ENCODE measurements around the gene LSP1.
A peak's percentile ranks its signal among the peaks of the same experiment; 100 is the strongest.

LSP1 gene

GRCh38 chr11:1868636-1869291, 15.9 kb downstream of the LSP1 start:
- no peak for TF ChIP-seq POLR2AphosphoS5 (IDR thresholded peaks at IDR 0.05; ENCODE audit: low read depth)
- Histone ChIP-seq H3K27ac (replicated peaks) (no peak overlapping the region), H3K4me3 (replicated peaks; ENCODE audit: insufficient read depth, low read length) (no peak overlapping the region), H3K27me3 (ENCODE audit: insufficient read depth, poor library complexity, severe bottlenecking) (no peaks in the 10 kb centered on the region)
- DNase-seq (ENCODE audit: low read depth in 1 of 2, low spot score in 1 of 2), result no peak

GRCh38 chr11:1869427-1870325, 16.8 kb downstream of the LSP1 start:
- TF ChIP-seq, protein P1, sequence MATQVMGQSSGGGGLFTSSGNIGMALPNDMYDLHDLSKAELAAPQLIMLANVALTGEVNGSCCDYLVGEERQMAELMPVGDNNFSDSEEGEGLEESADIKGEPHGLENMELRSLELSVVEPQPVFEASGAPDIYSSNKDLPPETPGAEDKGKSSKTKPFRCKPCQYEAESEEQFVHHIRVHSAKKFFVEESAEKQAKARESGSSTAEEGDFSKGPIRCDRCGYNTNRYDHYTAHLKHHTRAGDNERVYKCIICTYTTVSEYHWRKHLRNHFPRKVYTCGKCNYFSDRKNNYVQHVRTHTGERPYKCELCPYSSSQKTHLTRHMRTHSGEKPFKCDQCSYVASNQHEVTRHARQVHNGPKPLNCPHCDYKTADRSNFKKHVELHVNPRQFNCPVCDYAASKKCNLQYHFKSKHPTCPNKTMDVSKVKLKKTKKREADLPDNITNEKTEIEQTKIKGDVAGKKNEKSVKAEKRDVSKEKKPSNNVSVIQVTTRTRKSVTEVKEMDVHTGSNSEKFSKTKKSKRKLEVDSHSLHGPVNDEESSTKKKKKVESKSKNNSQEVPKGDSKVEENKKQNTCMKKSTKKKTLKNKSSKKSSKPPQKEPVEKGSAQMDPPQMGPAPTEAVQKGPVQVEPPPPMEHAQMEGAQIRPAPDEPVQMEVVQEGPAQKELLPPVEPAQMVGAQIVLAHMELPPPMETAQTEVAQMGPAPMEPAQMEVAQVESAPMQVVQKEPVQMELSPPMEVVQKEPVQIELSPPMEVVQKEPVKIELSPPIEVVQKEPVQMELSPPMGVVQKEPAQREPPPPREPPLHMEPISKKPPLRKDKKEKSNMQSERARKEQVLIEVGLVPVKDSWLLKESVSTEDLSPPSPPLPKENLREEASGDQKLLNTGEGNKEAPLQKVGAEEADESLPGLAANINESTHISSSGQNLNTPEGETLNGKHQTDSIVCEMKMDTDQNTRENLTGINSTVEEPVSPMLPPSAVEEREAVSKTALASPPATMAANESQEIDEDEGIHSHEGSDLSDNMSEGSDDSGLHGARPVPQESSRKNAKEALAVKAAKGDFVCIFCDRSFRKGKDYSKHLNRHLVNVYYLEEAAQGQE (IDR thresholded peaks at IDR 0.05; ENCODE audit: insufficient replicate concordance, low read depth), result no peak
- TF ChIP-seq, protein P2, sequence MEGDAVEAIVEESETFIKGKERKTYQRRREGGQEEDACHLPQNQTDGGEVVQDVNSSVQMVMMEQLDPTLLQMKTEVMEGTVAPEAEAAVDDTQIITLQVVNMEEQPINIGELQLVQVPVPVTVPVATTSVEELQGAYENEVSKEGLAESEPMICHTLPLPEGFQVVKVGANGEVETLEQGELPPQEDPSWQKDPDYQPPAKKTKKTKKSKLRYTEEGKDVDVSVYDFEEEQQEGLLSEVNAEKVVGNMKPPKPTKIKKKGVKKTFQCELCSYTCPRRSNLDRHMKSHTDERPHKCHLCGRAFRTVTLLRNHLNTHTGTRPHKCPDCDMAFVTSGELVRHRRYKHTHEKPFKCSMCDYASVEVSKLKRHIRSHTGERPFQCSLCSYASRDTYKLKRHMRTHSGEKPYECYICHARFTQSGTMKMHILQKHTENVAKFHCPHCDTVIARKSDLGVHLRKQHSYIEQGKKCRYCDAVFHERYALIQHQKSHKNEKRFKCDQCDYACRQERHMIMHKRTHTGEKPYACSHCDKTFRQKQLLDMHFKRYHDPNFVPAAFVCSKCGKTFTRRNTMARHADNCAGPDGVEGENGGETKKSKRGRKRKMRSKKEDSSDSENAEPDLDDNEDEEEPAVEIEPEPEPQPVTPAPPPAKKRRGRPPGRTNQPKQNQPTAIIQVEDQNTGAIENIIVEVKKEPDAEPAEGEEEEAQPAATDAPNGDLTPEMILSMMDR (IDR thresholded peaks at IDR 0.05; ENCODE audit: insufficient read depth, low read length), result peak; percentile 11
- no peak for TF ChIP-seq SPI1 (IDR thresholded peaks at IDR 0.05; ENCODE audit: borderline replicate concordance, low read depth)
- H3K27ac ChIP-seq (replicated peaks), result no peak overlapping the region
- peak in 1 of 2 experiments; percentile 31 for DNase-seq (ENCODE audit: low read depth in 1 of 2, low spot score in 1 of 2)
- no peaks in the 10 kb centered on the region for H3K27me3 ChIP-seq (ENCODE audit: insufficient read depth, poor library complexity, severe bottlenecking)
- no peak overlapping the region for H3K4me3 ChIP-seq (replicated peaks; ENCODE audit: insufficient read depth, low read length)

GRCh38 chr11:1870326-1870696, 17.4 kb downstream of the LSP1 start:
- Histone ChIP-seq H3K27me3 (ENCODE audit: insufficient read depth, poor library complexity, severe bottlenecking) (no peaks in the 10 kb centered on the region), H3K27ac (replicated peaks) (no peak overlapping the region), H3K4me3 (replicated peaks; ENCODE audit: insufficient read depth, low read length) (no peak overlapping the region)
- TF ChIP-seq POLR2AphosphoS5 (IDR thresholded peaks at IDR 0.05; ENCODE audit: low read depth) (no peak), GABPA (IDR thresholded peaks at IDR 0.05; ENCODE audit: low read depth) (no peak)
- DNase-seq (ENCODE audit: low read depth in 1 of 2, low spot score in 1 of 2), result no peak

DNA sequence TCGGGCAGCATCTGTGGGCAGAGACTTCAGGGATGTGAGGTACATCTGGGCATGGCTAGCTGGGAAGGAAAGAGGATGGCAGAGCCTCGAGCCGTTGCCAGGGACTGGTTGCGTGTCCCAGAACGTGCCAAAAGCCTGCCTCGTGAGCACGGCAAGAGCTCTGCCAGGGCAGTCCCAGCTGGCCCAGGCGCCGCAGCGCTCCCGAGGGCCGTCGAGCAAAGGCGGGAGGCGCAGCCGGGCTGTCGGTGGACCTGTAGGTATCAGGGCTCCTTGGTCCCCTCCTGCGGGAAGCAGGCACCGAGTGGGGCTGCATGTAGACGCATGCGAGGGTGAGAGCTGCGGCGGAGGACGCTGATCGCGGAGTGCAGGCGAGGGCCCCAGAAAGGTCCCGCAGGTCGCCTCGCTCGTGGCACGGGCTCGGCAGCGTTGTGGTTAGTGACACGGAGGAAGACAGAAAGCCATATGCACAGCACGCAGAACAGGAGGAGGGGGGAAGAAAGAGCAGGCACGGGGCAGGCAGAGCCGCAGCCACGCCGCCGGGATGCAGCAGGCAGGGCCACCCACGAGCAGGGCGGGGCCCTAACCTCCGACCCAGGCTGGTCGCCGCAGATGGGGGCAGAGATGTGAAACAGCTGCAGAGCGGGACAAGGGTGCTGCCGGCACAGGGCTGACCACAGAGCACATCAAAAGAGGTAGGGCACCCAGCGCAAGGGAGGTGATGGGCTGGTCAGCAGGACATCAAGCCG, 18.0 kb downstream of the LSP1 start:
- H3K27me3 ChIP-seq (ENCODE audit: insufficient read depth, poor library complexity, severe bottlenecking), result no peaks in the 10 kb centered on the region
- no peak overlapping the region for H3K27ac ChIP-seq (replicated peaks)
- TF ChIP-seq SPI1 (IDR thresholded peaks at IDR 0.05; ENCODE audit: borderline replicate concordance, low read depth) (no peak), POLR2AphosphoS5 (IDR thresholded peaks at IDR 0.05; ENCODE audit: low read depth) (no peak; the same call in 1 of the 2 replicates), GABPA (IDR thresholded peaks at IDR 0.05; ENCODE audit: low read depth) (no peak)
- TF ChIP-seq, protein P1 (IDR thresholded peaks at IDR 0.05; ENCODE audit: insufficient replicate concordance, low read depth), result no peak
- TF ChIP-seq, protein P2 (IDR thresholded peaks at IDR 0.05; ENCODE audit: insufficient read depth, low read length), result no peak
- H3K4me3 ChIP-seq (replicated peaks; ENCODE audit: insufficient read depth, low read length), result no peak overlapping the region
- DNase-seq (ENCODE audit: low read depth in 1 of 2, low spot score in 1 of 2), result no peak
